ENCODE data around the gene VPS35L.

Gene VPS35L

GRCh38 chr16:19733551-19733950 lies 178.0 kb downstream of the VPS35L start:
- no peak overlapping the region for H3K4me3 ChIP-seq (ENCODE audit: control insufficient read depth, low read depth, low read length)
- no peak for DNase-seq (ENCODE audit: low read depth)
- TF ChIP-seq CTCF (conservative IDR thresholded peaks at IDR 0.05; ENCODE audit: control insufficient read depth, insufficient read depth, low read depth, low read length) = no peak

- DNase-seq (ENCODE audit: low read depth) = no peak
- TF ChIP-seq CTCF (conservative IDR thresholded peaks at IDR 0.05; ENCODE audit: control insufficient read depth, insufficient read depth, low read depth, low read length) = no peak
- no peak overlapping the region for H3K4me3 ChIP-seq (ENCODE audit: control insufficient read depth, low read depth, low read length)
Observed at GRCh38 chr16:19735074-19735867, 179.8 kb downstream of the VPS35L start.

GRCh38 chr16:19737306-19738038 lies 182.0 kb downstream of the VPS35L start:
- H3K4me3 ChIP-seq (ENCODE audit: control insufficient read depth, low read depth, low read length) = no peak overlapping the region
- no peak for DNase-seq (ENCODE audit: low read depth)
- no peak for TF ChIP-seq CTCF (conservative IDR thresholded peaks at IDR 0.05; ENCODE audit: control insufficient read depth, insufficient read depth, low read depth, low read length)

- no peak for TF ChIP-seq CTCF (conservative IDR thresholded peaks at IDR 0.05; ENCODE audit: control insufficient read depth, insufficient read depth, low read depth, low read length)
Observed at GRCh38 chr16:19741354-19741753, 185.9 kb downstream of the VPS35L start.

GRCh38 chr16:19743816-19744159 lies 188.3 kb downstream of the VPS35L start:
- TF ChIP-seq CTCF (conservative IDR thresholded peaks at IDR 0.05; ENCODE audit: control insufficient read depth, insufficient read depth, low read depth, low read length) = no peak
- H3K4me3 ChIP-seq (ENCODE audit: control insufficient read depth, low read depth, low read length) = no peak overlapping the region
- DNase-seq (ENCODE audit: low read depth) = no peak

More at GRCh38 chr16:19741354-19741753, 185.9 kb downstream of the VPS35L start:
- no peak for DNase-seq (ENCODE audit: low read depth)
- H3K4me3 ChIP-seq (ENCODE audit: control insufficient read depth, low read depth, low read length) = no peak overlapping the region

- H3K4me3 ChIP-seq (ENCODE audit: control insufficient read depth, low read depth, low read length) = no peak overlapping the region
- no peak for TF ChIP-seq CTCF (conservative IDR thresholded peaks at IDR 0.05; ENCODE audit: control insufficient read depth, insufficient read depth, low read depth, low read length)
Observed at GRCh38 chr16:19744670-19745069, 189.2 kb downstream of the VPS35L start.

More at GRCh38 chr16:19744670-19745069, 189.2 kb downstream of the VPS35L start:
- no peak for DNase-seq (ENCODE audit: low read depth)
